ENCODE results near the gene EPS8.

Gene EPS8

GRCh38 chr12:15829255-15829654 is 40.1 kb upstream of the EPS8 start:
- H3K27ac ChIP-seq, result no peak overlapping the region
- TF ChIP-seq CTCF (conservative IDR thresholded peaks at IDR 0.05) (no peak), ZFX (IDR thresholded peaks at IDR 0.05) (no peak)

DNA sequence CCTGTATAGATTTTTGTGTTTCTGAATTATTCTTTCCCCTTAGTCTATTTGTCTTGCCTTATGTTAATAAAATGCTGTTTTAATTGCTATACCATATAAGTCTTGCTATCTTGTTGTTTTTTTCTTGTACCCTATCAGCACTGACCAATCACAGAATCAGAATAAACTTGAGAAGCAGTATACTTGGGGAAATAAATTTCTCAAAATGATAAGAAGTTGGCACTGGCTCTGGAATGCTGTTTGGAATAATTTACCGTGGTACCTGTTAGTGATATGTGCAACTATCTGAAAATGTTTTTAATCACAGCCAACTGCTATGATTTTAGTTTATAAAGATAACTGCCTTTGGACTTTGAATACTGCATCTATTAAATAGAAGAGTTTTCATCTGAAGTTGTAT is 37.9 kb upstream of the EPS8 start:
- H3K27ac ChIP-seq, result no peak overlapping the region
- TF ChIP-seq ZFX (IDR thresholded peaks at IDR 0.05), result no peak
- no peak for TF ChIP-seq CTCF (conservative IDR thresholded peaks at IDR 0.05)

GRCh38 chr12:15824516-15824915 is 35.3 kb upstream of the EPS8 start:
- no peak for TF ChIP-seq CTCF (conservative IDR thresholded peaks at IDR 0.05)
- no peak overlapping the region for H3K27ac ChIP-seq

DNA sequence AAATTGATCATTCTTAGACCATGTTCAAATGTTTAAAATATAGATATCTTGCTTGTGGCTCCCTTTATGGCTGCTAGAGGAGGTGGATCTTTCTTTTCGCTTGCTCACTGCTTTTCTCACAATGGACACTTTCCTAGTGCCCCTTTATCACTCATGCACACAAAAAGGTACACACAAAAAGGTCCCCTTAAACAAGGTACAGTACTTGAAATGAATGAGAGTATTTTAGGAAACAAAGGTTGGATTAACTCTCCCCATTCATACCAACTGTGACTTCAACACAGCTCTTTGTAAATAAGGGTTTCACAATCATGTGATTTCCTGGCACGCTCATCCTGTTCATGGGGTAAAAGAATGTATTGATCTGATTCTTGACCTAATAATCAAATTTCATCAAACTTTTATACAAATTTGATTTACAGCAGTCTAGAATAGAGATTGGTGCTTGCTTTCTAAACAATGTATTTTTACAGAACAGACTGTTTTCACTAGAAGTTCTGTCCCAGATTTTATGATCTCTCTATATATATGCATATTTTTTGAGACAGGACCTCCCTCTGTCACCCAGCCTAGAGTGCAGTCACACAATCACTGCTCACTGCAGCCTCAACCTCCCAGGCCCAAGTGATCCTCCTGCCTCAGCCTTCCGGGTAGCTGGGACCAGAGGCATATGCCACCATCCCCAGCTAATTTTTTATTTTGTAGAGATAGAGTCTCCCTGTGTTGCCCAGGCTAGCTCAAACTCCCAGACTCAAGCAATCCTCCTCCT is 34.4 kb upstream of the EPS8 start:
- no peak for TF ChIP-seq ZFX (IDR thresholded peaks at IDR 0.05)
- TF ChIP-seq CTCF (conservative IDR thresholded peaks at IDR 0.05), result no peak
- H3K27ac ChIP-seq, result no peak overlapping the region

DNA sequence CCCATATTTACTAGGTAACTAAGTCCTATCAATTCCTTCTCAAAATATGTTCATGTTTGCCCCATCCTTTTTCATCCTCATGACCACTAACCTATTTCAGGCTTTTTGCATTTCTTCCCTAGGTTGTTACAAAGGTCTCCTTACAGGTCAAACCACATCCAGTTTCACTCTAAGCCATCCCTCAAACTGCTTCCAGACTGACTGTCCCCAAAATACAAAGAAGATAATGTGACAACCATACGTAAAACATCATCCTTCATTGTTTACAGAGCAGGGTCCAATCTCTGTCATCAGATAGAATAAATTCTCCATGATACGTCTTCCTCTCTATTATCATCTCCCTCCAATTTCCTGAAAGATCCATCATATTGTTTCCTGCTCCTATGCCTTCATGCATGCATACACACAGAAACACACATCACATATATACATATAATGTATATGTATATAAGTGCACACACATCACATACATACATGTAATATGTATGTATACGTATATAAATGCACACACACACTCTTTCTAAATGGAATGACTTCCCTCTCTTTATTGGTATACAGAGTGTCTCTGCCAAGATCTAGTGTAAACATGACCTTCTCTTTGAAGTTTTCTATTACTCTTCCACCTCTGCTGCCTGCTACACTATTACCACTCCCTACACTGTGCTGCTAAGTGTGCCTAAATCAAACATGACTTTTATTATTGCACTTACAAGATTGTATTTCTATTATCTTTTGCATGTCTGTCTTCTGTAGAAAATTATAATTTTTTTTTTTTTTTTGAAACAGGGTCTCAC is 30.7 kb upstream of the EPS8 start:
- no peak overlapping the region for H3K27ac ChIP-seq
- TF ChIP-seq ZFX (IDR thresholded peaks at IDR 0.05) (no peak), CTCF (conservative IDR thresholded peaks at IDR 0.05) (no peak)

DNA sequence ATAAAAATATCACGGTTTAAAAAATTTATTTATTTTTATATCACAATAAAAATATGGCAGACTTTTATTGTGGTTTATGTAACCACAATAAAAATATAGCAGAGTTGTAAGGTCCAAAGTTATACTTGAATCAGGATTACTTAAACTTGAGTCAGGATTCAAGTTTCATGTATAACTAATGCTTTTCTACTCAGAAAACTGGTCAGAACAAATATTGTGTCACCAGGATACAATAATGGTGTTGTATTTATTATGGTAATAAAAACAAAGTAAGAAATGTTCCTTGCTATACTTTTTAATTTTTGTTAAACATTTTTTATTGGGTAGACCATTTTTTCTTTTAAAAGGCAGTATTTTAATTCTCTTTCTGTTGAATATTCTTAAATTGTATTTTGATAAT is 29.2 kb upstream of the EPS8 start:
- TF ChIP-seq CTCF (conservative IDR thresholded peaks at IDR 0.05), result no peak
- no peak for TF ChIP-seq ZFX (IDR thresholded peaks at IDR 0.05)
- H3K27ac ChIP-seq, result no peak overlapping the region

- H3K27ac ChIP-seq, result no peak overlapping the region
- TF ChIP-seq ZFX (IDR thresholded peaks at IDR 0.05), result no peak
- no peak for TF ChIP-seq CTCF (conservative IDR thresholded peaks at IDR 0.05)
These were observed 26.5 kb upstream of the EPS8 start for GRCh38 chr12:15815730-15816129.

All from C4-2B (cell line).